IMR-90 (cell line): Measurements from ENCODE around the gene MINDY3. TPM values are rescaled to one million over a fixed set of nuclear protein-coding genes. Genes with fewer than 3 reads are reported as not detected.

Experiments used
- polyA plus RNA-seq, 3 experiments: library from polyadenylated mRNA; depleted of rRNA; stranded (reverse); fragments of >200 nt; gene quantifications; 2 replicates each; pipeline ENCODE4 v1.2.3, GENCODE V29; 2012; ENCODE audit warnings: low replicate concordance in 1 of 3
- total RNA-seq: library from RNA; depleted of rRNA; stranded (reverse); fragments of >200 nt; gene quantifications from 2 replicates; pipeline ENCODE4 v1.2.3, GENCODE V29; 2012
- TF ChIP-seq, protein P1 (sequence below): conservative IDR thresholded peaks from 2 replicates; pipeline ENCODE4 v1.5.1; 2012; ENCODE audit warnings: mild to moderate bottlenecking, low read depth, low read length, improper control_type of control experiment
- TF ChIP-seq, protein P2 (sequence below): fragments of 150-350 bp; IDR thresholded peaks from 2 replicates; pipeline ENCODE4 v1.6.1; 2017; ENCODE audit warnings: mild to moderate bottlenecking, antibody characterized with exemption, low read length, low read depth

Gene MINDY3
- total and polyA plus RNA-seq, 2 of the 4 experiments (the other 2 are of a cell fraction): 13.9 to 14.5 TPM

GRCh38 chr10:15859906-15860691, at the start of gene MINDY3 (continued):
- TF ChIP-seq, protein P1, sequence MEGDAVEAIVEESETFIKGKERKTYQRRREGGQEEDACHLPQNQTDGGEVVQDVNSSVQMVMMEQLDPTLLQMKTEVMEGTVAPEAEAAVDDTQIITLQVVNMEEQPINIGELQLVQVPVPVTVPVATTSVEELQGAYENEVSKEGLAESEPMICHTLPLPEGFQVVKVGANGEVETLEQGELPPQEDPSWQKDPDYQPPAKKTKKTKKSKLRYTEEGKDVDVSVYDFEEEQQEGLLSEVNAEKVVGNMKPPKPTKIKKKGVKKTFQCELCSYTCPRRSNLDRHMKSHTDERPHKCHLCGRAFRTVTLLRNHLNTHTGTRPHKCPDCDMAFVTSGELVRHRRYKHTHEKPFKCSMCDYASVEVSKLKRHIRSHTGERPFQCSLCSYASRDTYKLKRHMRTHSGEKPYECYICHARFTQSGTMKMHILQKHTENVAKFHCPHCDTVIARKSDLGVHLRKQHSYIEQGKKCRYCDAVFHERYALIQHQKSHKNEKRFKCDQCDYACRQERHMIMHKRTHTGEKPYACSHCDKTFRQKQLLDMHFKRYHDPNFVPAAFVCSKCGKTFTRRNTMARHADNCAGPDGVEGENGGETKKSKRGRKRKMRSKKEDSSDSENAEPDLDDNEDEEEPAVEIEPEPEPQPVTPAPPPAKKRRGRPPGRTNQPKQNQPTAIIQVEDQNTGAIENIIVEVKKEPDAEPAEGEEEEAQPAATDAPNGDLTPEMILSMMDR: no peak
- TF ChIP-seq, protein P2, sequence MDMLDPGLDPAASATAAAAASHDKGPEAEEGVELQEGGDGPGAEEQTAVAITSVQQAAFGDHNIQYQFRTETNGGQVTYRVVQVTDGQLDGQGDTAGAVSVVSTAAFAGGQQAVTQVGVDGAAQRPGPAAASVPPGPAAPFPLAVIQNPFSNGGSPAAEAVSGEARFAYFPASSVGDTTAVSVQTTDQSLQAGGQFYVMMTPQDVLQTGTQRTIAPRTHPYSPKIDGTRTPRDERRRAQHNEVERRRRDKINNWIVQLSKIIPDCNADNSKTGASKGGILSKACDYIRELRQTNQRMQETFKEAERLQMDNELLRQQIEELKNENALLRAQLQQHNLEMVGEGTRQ: no peak
